GM12801 (cell line): ENCODE measurements around the gene TIMP4.

Experiments used
- TF ChIP-seq, protein P1 (sequence below): IDR thresholded peaks from one replicate; pipeline ENCODE4 v1.5.1; 2011; ENCODE audit warnings: control low read depth; ENCODE audit not compliant: insufficient read length; ENCODE audit errors: extremely low read depth

The TIMP4 gene

DNA sequence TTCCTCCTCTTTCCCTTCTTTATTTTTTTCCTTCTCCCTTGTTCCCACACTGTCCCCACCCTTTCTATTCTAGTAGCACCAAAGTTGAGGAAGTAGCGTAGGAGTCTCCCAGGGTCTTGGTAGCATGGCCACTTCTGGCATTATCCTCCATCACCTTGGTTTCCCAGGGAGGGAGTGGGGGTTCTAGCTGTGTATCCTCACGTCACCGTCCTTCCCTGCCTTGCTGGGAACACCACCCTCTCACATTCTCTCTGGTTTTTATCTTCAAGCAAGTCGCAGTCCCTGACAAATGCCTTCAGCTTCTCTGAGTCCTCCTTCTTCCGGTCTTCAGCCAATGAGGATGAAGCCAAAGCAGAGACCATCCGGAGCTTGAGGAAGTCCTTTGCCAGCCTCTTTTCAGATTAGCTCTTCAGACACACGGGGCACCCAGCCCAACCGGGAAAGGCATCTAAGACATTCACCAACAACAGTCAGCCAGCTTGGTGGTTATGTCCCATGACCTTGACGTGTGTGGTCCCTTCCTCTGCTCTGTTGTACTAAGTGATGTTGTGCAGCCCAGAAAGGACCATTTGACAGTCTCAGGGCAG lies 31.6 kb upstream of the TIMP4 start:
- TF ChIP-seq, protein P1, sequence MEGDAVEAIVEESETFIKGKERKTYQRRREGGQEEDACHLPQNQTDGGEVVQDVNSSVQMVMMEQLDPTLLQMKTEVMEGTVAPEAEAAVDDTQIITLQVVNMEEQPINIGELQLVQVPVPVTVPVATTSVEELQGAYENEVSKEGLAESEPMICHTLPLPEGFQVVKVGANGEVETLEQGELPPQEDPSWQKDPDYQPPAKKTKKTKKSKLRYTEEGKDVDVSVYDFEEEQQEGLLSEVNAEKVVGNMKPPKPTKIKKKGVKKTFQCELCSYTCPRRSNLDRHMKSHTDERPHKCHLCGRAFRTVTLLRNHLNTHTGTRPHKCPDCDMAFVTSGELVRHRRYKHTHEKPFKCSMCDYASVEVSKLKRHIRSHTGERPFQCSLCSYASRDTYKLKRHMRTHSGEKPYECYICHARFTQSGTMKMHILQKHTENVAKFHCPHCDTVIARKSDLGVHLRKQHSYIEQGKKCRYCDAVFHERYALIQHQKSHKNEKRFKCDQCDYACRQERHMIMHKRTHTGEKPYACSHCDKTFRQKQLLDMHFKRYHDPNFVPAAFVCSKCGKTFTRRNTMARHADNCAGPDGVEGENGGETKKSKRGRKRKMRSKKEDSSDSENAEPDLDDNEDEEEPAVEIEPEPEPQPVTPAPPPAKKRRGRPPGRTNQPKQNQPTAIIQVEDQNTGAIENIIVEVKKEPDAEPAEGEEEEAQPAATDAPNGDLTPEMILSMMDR, result no peak

DNA sequence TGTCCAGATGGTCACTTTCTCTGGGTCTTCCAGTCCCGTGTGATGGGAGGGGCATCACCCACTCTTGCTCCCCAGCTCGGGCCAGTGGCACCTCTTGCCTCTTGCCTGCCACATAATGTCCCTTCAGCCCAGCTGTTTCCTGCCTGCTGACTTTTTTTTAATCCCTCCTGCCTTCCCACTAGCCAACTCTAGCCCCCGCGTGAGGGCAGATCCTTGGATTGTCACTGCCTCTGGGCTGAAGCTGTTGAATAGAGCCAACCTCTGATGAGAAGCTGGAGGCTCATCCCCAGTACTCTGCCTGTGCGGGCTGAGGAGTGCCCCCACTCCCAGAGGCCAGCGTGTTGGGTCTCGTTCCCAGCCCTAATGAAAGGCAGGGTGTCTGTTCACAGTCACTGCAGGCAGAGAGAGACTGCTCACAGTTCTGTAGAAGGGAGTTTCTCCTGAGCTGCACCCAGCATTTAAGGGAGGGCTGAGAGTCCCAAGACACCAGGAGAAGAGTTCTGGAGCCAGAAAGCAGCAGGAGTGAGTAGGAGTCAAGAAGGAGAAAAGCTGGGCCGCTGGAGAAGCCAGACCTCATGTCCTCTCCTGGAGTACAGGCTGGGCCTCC lies 30.1 kb upstream of the TIMP4 start:
- TF ChIP-seq, protein P1, result no peak

DNA sequence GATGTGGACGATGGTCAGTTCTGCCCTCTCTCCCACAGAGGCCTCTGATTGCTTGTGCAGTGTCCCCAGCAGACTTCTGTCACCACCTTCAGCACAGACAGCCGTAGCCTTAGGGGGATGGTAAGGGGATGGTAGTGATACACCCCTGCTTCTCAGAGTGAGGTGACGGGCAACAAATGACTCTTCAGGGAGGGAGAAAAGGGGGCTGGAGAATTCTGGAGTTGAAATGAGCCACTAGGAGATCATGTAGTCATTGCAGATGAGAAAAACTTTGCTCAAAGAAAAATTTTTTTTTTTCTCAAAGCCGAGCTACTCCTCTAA lies 29.6 kb upstream of the TIMP4 start:
- TF ChIP-seq, protein P1, result no peak

DNA sequence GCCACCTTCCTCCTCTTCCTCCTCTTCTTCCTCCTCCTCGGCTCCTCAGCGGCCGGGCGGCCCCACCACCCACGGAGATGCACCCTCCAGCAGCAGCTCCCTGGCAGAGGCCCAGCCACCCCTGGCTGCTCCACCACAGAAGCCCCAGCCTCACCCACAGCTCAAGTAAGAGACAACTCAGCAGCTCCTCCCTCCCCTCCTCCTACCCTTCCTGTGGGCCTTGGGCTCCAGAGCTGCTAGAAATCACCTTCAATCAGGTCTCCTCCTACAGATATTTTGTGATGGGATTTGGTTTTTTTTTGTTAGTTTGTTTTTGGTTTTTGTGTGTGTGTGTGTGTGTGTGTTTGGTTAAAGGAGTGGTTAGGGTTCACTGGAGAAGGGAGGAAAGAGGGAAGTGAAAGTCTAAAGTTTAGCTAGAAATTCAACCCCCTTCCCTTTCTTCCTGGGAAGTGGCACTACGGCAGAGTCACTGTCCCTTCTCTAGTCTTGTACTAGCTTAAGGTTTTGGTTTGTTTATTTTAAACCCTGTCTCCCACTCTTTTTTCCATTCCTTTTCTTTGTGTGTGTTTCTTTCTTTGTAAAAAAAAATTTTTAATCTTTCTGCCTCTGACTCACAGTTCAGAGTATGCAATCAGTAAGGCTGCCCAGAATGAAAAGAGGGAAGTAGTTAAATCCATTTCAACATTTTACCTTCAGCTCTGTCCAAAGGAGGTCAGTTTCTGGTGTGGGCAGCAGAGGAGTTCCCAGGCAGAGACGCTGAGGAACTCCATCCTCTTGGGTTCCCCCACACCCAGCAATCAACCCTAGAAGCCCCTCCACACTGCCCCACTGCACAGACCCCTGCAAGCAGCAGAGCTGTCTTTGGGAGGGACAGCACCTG lies 29.0 kb upstream of the TIMP4 start:
- TF ChIP-seq, protein P1, result no peak

DNA sequence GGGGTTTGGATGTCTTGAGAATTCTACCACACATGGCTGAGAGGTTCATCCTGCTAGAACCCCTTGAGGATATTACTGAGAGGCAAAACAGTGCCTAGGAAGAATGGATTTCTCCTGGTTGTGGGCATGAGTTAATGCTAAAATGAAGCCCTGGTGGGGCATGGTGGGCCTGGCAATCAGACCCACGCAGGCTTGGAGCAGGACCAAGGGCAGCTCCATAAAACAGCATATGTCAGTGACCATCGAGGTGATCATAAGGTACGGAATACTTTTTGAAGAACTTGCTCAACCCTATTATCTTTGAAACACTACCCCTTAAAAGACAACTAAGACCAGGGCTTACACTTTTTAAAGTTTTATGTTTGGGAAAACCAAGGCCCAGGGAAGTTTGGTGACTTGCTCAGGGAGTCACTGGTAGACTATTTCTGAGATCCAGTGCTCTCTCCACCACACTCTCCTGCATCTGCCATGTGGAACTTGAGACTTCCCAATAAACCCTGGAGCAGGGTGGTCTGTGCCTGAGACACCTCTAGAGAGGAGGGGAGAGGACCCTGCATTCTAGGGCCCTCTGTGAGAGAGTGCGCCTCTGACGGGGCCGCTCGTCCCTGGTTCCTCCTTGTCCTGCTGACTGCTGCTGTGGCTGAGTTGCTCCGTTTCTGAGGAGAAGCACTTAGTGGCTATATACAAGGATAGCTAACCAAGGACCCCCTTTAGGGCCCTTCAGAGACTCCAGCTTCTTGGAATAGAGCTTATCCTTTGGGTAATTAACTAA lies 28.0 kb upstream of the TIMP4 start:
- TF ChIP-seq, protein P1, result no peak

DNA sequence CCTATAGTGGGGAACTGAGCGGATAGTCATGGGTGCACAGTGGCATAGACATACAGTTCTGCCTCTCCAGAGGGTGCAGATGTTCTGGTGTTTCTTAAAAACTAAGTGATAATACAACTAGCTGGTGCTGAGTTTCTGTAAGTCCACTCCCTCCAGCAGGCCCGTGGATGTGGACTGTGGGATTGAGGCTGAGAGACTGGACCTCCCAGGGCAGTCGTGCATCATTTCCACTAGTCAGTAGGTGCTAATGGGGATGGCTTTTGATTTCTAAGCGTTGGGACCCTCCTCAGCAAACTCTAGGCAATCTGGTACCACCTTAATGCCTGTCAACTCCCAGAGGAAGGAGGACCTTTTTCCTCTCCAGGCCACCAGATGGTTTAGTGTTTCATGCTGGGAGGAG lies 27.3 kb upstream of the TIMP4 start:
- TF ChIP-seq, protein P1, result no peak

DNA sequence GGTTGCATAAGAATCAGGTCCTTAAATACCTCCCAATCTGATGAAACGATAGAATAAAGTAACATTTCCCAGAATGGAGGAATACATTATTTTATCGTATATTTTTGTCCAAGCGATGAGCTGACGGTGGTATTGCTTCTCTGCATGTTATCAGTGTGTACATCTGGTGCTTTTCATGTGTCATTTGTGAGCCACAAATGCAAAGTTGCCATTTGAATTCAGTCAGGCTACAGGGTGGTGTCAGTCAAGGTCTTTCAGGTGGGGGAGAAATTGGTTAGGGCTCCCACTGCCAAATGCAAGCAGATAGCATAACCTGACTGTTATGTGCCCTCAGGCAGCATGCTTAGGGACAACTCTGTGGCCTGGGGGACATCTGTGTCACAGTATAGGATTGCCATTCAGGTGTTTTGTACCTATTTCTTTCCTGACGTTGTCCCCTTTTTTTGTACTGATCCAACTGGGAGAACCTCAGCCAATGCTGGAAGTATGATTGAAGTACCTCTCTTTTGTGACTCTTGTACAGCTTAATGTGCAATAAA lies 26.5 kb upstream of the TIMP4 start:
- TF ChIP-seq, protein P1, result no peak
